ENCODE measurements around the gene PTGR2. TPM values are rescaled to one million over a fixed set of nuclear protein-coding genes. Genes with fewer than 3 reads are reported as not detected.
"Not testable (repeated sequence)": the region's sequence is repeated elsewhere in the genome, so short reads cannot be mapped to it uniquely, and the experiment has no call there.

The PTGR2 gene
- total and polyA plus RNA-seq, 4 donors, result 3.3 to 8.7 (median 5.4) TPM

GRCh38 chr14:73887318-73887616 lies 35.6 kb downstream of the PTGR2 start:
- H3K4me1 ChIP-seq (ENCODE audit: control insufficient read depth in 1 of 2, insufficient read depth in 2 of 2, low read length in 2 of 2), result peaks cover 0 to 4% of the 10 kb centered on the region in 2 donors
- H3K36me3 ChIP-seq (ENCODE audit: control insufficient read depth in 1 of 2, insufficient read depth in 2 of 2, low read length in 1 of 2), result no peaks in the 10 kb centered on the region
- intact Hi-C loops (cut with DNase I), result loop anchor here in 1 of 2 donors (2.0 to 5.0 kb wide), 3 partner anchors 35 to 165 kb away; partner anchors contain the start of genes COQ6, FAM161B and PTGR2
- H3K9me3 ChIP-seq (ENCODE audit: control insufficient read depth, low read length), result no peaks in the 10 kb centered on the region
- peak overlapping the region; percentile 62 to 73 for H3K27ac ChIP-seq (ENCODE audit: low read depth in 1 of 2, low read length in 2 of 2)
- WGBS, 2 donors, result 0% methylated on average over 7 of the region's 7 CpGs
- DNase-seq (no peak), ATAC-seq (ENCODE audit: low FRiP score) (no peak)
- H3K27me3 ChIP-seq (ENCODE audit: control insufficient read depth in 1 of 2, insufficient read depth in 2 of 2, low read length in 1 of 2), result no peaks in the 10 kb centered on the region
- H3K4me3 ChIP-seq (ENCODE audit: low read length in 2 of 2), result peak overlapping the region; percentile 82 to 98

GRCh38 chr14:73887694-73888459 lies 36.2 kb downstream of the PTGR2 start:
- no peak for DNase-seq
- H3K27ac ChIP-seq (ENCODE audit: low read depth in 1 of 2, low read length in 2 of 2), result no peak overlapping the region
- no peaks in the 10 kb centered on the region for H3K36me3 ChIP-seq (ENCODE audit: control insufficient read depth in 1 of 2, insufficient read depth in 2 of 2, low read length in 1 of 2)
- peaks cover 0 to 4% of the 10 kb centered on the region in 2 donors for H3K4me1 ChIP-seq (ENCODE audit: control insufficient read depth in 1 of 2, insufficient read depth in 2 of 2, low read length in 2 of 2)
- ATAC-seq (ENCODE audit: low FRiP score), result no peak
- no peaks in the 10 kb centered on the region for H3K9me3 ChIP-seq (ENCODE audit: control insufficient read depth, low read length)
- no peaks in the 10 kb centered on the region for H3K27me3 ChIP-seq (ENCODE audit: control insufficient read depth in 1 of 2, insufficient read depth in 2 of 2, low read length in 1 of 2)
- WGBS, 2 donors, result 24 to 27% methylated on average over 7 of the region's 7 CpGs
- intact Hi-C loops (cut with DNase I), result loop anchor here in 1 of 2 donors (2.0 to 5.0 kb wide), 3 partner anchors 36 to 166 kb away; partner anchors contain the start of genes COQ6, FAM161B and PTGR2
- peak overlapping the region; percentile 82 to 98 for H3K4me3 ChIP-seq (ENCODE audit: low read length in 2 of 2)

GRCh38 chr14:73888460-73888725 lies 36.8 kb downstream of the PTGR2 start:
- no peaks in the 10 kb centered on the region for H3K9me3 ChIP-seq (ENCODE audit: control insufficient read depth, low read length)
- H3K4me1 ChIP-seq (ENCODE audit: control insufficient read depth in 1 of 2, insufficient read depth in 2 of 2, low read length in 2 of 2), result peaks cover 0 to 4% of the 10 kb centered on the region in 2 donors
- no peaks in the 10 kb centered on the region for H3K27me3 ChIP-seq (ENCODE audit: control insufficient read depth in 1 of 2, insufficient read depth in 2 of 2, low read length in 1 of 2)
- DNase-seq (no peak), ATAC-seq (ENCODE audit: low FRiP score) (no peak)
- WGBS, 2 donors, result 32 to 42% methylated on average over 3 of the region's 3 CpGs
- no peaks in the 10 kb centered on the region for H3K36me3 ChIP-seq (ENCODE audit: control insufficient read depth in 1 of 2, insufficient read depth in 2 of 2, low read length in 1 of 2)
- no peak overlapping the region for H3K4me3 ChIP-seq (ENCODE audit: low read length in 2 of 2)
- H3K27ac ChIP-seq (ENCODE audit: low read depth in 1 of 2, low read length in 2 of 2), result no peak overlapping the region
- intact Hi-C loops (cut with DNase I), result loop anchor here in 1 of 2 donors (5.0 kb wide), 2 partner anchors 36 to 166 kb away; partner anchors contain the start of gene PTGR2

DNA sequence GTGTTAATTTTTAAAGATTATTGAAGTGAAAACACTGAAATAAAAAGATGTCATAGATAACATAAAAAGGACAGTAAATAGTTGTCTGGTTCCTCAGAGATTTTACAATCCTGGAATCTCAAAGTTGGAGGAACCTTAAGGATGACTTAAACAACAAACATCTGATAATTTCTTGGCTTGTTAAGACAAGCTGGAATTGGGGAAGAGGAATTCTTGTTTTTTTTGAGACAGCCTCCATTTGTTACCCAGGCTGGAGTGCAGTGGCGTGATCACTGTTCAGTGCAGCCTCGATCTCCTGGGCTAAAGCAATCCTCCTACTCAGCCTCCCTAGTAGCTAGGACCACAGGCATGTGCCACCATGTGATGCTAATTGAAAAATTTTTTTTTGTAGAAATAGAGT lies 37.3 kb downstream of the PTGR2 start:
- Histone ChIP-seq H3K4me1 (ENCODE audit: control insufficient read depth in 1 of 2, insufficient read depth in 2 of 2, low read length in 2 of 2) (peaks cover 0 to 4% of the 10 kb centered on the region in 2 donors), H3K36me3 (ENCODE audit: control insufficient read depth in 1 of 2, insufficient read depth in 2 of 2, low read length in 1 of 2) (peaks cover 0 to 2% of the 10 kb centered on the region in 2 donors), H3K27ac (ENCODE audit: low read depth in 1 of 2, low read length in 2 of 2) (no peak overlapping the region), H3K4me3 (ENCODE audit: low read length in 2 of 2) (no peak overlapping the region), H3K27me3 (ENCODE audit: control insufficient read depth in 1 of 2, insufficient read depth in 2 of 2, low read length in 1 of 2) (no peaks in the 10 kb centered on the region), H3K9me3 (ENCODE audit: control insufficient read depth, low read length) (no peaks in the 10 kb centered on the region)
- no peak for DNase-seq
- 86 to 87% methylated on average over 2 of the region's 2 CpGs for WGBS, 2 donors
- intact Hi-C loops (cut with DNase I), result loop anchor here in 1 of 2 donors (5.0 kb wide), 2 partner anchors 37 to 167 kb away; partner anchors contain the start of gene PTGR2
- no peak for ATAC-seq (ENCODE audit: low FRiP score)

DNA sequence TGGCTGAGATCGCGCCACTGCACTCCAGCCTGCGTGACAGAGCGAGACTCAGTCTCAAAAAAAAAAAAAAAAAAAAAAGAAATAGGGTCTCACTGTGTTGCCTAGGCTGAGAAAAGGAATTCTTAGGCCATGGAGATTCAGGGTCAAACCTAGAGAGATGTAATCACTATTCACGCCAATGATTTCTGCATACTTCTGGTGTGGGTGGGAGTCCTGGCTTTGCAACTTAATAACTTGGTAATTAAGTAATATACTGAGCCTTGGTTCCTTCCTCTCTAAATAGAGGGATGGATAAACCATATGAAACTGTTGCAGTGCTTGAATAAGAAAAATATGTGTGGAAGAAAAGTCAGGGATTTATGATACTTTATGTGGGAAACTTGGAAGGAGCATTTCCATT lies 37.7 kb downstream of the PTGR2 start:
- Histone ChIP-seq H3K4me3 (ENCODE audit: low read length in 2 of 2) (no peak overlapping the region), H3K9me3 (ENCODE audit: control insufficient read depth, low read length) (no peaks in the 10 kb centered on the region), H3K36me3 (ENCODE audit: control insufficient read depth in 1 of 2, insufficient read depth in 2 of 2, low read length in 1 of 2) (peaks cover 0 to 2% of the 10 kb centered on the region in 2 donors), H3K27me3 (ENCODE audit: control insufficient read depth in 1 of 2, insufficient read depth in 2 of 2, low read length in 1 of 2) (no peaks in the 10 kb centered on the region), H3K27ac (ENCODE audit: low read depth in 1 of 2, low read length in 2 of 2) (no peak overlapping the region), H3K4me1 (ENCODE audit: control insufficient read depth in 1 of 2, insufficient read depth in 2 of 2, low read length in 2 of 2) (peaks cover 0 to 4% of the 10 kb centered on the region in 2 donors)
- ATAC-seq (ENCODE audit: low FRiP score) (no peak), DNase-seq (no peak)
- intact Hi-C loops (cut with DNase I), result loop anchor here in 1 of 2 donors (5.0 kb wide), 2 partner anchors 37 to 167 kb away; partner anchors contain the start of gene PTGR2
- WGBS, 2 donors, result 79 to 83% methylated on average over 5 of the region's 5 CpGs

DNA sequence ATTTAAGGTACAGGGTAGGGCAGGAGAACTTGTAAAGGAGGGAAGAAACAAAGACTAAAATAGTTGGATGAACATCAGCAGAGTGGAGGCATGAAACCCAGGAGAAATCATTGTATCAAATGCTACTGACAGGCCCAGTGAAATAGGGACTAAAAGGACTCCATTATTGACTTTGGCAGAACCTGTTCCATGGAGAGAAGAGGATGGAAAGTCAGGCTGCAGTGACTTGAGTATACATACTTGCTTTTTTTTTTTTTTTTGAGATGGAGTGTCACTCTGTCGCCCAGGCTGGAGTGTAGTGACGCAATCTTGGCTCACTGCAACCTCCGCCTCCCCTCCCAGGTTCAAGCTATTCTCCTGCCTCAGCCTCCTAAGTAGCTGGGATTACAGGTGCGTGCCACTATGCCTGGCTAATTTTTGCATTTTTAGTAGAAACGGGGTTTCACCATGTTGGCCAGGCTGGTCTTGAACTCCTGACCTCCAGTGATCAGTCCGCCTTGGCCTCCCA lies 42.6 kb downstream of the PTGR2 start:
- H3K27ac ChIP-seq (ENCODE audit: low read depth in 1 of 2, low read length in 2 of 2); H3K4me1 ChIP-seq (ENCODE audit: control insufficient read depth in 1 of 2, insufficient read depth in 2 of 2, low read length in 2 of 2); ATAC-seq (ENCODE audit: low FRiP score); H3K9me3 ChIP-seq (ENCODE audit: control insufficient read depth, low read length); H3K4me3 ChIP-seq (ENCODE audit: low read length in 2 of 2); H3K27me3 ChIP-seq (ENCODE audit: control insufficient read depth in 1 of 2, insufficient read depth in 2 of 2, low read length in 1 of 2); DNase-seq; intact Hi-C loops (cut with DNase I); H3K36me3 ChIP-seq (ENCODE audit: control insufficient read depth in 1 of 2, insufficient read depth in 2 of 2, low read length in 1 of 2): not testable (repeated sequence)
- 89 to 92% methylated on average over 5 to 6 of the region's 6 CpGs for WGBS, 2 donors

DNA sequence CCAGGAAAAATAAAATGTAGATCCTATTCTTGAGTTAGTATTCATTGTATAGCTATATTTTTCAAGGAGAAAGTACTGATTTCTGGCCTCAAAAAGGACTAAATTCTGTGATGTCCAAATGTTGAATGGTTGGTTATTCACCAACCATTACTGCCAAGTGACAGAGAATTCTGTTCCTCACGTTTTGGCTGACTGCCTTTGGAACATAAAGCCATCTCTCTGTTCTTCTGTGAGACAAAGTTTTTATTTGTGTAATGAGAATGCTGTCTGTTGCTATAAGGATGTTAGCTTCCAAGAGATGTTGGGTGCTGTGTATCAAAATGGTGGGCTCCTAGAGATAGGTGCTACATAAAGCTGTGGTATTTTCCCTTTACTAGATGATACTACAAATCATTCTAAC lies 44.3 kb downstream of the PTGR2 start:
- H3K27ac ChIP-seq (ENCODE audit: low read depth in 1 of 2, low read length in 2 of 2), result no peak overlapping the region
- H3K36me3 ChIP-seq (ENCODE audit: control insufficient read depth in 1 of 2, insufficient read depth in 2 of 2, low read length in 1 of 2), result peaks cover 0 to 4% of the 10 kb centered on the region in 2 donors
- ATAC-seq (ENCODE audit: low FRiP score) (no peak), DNase-seq (no peak)
- intact Hi-C loops (cut with DNase I), result no loop called here
- H3K9me3 ChIP-seq (ENCODE audit: control insufficient read depth, low read length), result no peaks in the 10 kb centered on the region
- no peak overlapping the region for H3K4me3 ChIP-seq (ENCODE audit: low read length in 2 of 2)
- H3K4me1 ChIP-seq (ENCODE audit: control insufficient read depth in 1 of 2, insufficient read depth in 2 of 2, low read length in 2 of 2), result no peaks in the 10 kb centered on the region
- WGBS, 2 donors, result 53 to 55% methylated on average over 1 of the region's 1 CpG
- no peaks in the 10 kb centered on the region for H3K27me3 ChIP-seq (ENCODE audit: control insufficient read depth in 1 of 2, insufficient read depth in 2 of 2, low read length in 1 of 2)

DNA sequence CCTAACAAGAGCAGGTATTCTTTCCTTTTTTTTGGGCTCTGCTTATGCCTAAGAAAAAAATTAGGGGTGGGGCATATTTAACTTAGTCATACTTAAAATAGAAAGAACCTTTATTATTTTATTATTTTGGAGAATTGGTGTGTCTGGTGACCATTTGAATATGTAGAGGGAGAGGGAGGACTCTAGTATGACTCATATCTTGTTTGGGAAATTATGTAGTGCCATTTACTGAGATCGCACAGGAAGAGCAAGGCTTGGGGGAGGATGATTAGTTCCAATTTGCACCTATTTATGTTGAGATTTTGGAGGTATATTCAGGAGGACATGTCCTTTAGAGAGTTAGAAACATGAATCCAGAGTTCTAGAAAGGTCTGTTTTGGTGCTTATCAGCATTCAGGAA lies 44.9 kb downstream of the PTGR2 start:
- Histone ChIP-seq H3K27ac (ENCODE audit: low read depth in 1 of 2, low read length in 2 of 2) (no peak overlapping the region), H3K36me3 (ENCODE audit: control insufficient read depth in 1 of 2, insufficient read depth in 2 of 2, low read length in 1 of 2) (peaks cover 0 to 4% of the 10 kb centered on the region in 2 donors), H3K27me3 (ENCODE audit: control insufficient read depth in 1 of 2, insufficient read depth in 2 of 2, low read length in 1 of 2) (no peaks in the 10 kb centered on the region), H3K4me3 (ENCODE audit: low read length in 2 of 2) (no peak overlapping the region), H3K9me3 (ENCODE audit: control insufficient read depth, low read length) (no peaks in the 10 kb centered on the region), H3K4me1 (ENCODE audit: control insufficient read depth in 1 of 2, insufficient read depth in 2 of 2, low read length in 2 of 2) (no peaks in the 10 kb centered on the region)
- ATAC-seq (ENCODE audit: low FRiP score), result no peak
- intact Hi-C loops (cut with DNase I), result no loop called here
- WGBS, 2 donors, result 77 to 78% methylated on average over 1 of the region's 1 CpG
- DNase-seq, result no peak

- DNase-seq, result no peak
- Histone ChIP-seq H3K4me1 (ENCODE audit: control insufficient read depth in 1 of 2, insufficient read depth in 2 of 2, low read length in 2 of 2) (no peaks in the 10 kb centered on the region), H3K27ac (ENCODE audit: low read depth in 1 of 2, low read length in 2 of 2) (no peak overlapping the region), H3K36me3 (ENCODE audit: control insufficient read depth in 1 of 2, insufficient read depth in 2 of 2, low read length in 1 of 2) (peaks cover 0 to 2% of the 10 kb centered on the region in 2 donors), H3K9me3 (ENCODE audit: control insufficient read depth, low read length) (no peaks in the 10 kb centered on the region), H3K4me3 (ENCODE audit: low read length in 2 of 2) (no peak overlapping the region), H3K27me3 (ENCODE audit: control insufficient read depth in 1 of 2, insufficient read depth in 2 of 2, low read length in 1 of 2) (no peaks in the 10 kb centered on the region)
- no peak for ATAC-seq (ENCODE audit: low FRiP score)
- WGBS, 2 donors, result 76 to 79% methylated on average over 3 of the region's 3 CpGs
- intact Hi-C loops (cut with DNase I), result no loop called here
Observed at GRCh38 chr14:73903028-73903427, 51.4 kb downstream of the PTGR2 start.
